ENCODE data around the gene TMEM167A. TPM values are rescaled to one million over a fixed set of nuclear protein-coding genes. Genes with fewer than 3 reads are reported as not detected.

Gene TMEM167A, protein sequence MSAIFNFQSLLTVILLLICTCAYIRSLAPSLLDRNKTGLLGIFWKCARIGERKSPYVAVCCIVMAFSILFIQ
- polyA plus RNA-seq (2013, experiment 1 of 2), result 103 TPM
- polyA plus RNA-seq (2013, experiment 2 of 2), result 99.4 TPM

DNA sequence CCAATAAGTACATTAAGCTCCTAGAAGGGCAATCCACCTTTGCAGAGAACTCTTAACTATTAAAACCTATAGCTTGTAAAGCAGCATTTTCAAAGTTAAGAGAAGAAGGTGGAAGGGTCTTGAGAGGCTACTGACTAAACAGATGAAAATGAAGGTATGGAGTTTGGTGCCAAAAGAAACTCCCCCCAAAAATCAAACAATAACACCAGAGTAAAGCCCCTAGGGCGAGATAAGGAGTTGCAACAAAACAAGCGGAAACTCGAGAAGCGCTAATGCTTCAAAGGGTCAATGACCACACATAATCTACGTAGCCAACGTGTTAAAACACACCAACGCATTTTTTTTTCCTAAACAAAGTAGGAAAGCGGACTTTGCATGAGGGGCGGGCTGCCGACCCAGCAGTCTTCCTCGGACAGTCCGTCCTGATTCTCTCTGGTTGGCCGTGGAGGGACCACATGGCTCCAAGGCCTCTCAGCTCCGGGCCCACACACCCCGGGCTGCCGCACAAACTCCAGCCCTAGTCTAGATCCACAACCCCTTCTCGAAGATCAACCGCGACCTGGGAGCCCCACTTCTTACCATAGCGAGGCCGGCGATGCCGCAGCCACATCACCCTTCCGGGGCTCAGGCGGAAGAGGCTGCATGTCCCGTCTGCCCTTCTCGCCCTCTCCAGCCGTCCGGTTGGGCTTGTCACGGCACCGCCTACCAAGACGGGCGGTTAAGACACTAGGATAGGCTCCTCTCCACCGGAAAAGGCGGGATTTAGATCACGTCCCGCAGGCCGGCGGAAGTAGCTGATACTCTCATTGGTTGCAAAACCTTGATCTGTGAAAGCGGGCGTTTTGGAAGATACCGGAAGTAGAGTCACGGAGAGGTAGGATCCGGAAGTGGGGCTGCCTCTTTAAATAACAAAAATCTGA lies at the start of gene TMEM167A, which contains the start of gene XRCC4:
TSS of gene TMEM167A (minus strand) at position 653 of the 920 bp plus-strand sequence. CDS start at position 582, 71 bp downstream.
TSS of gene XRCC4 (plus strand) at position 806 of the 920 bp plus-strand sequence. CDS start 27,373 bp downstream, outside the sequence.
- WGBS, result under 1% methylated on average over 44 of the region's 44 CpGs
- Histone ChIP-seq H3K36me3 (ENCODE audit: insufficient read depth, low read length) (0 out of 2 replicates have a peak, but pooled peaks cover 6% of the 10 kb centered on the region), H3K27ac (ENCODE audit: low read depth, low read length) (peak within 1 kb of the TSS; percentile 89), H3K27me3 (ENCODE audit: insufficient read depth, low read length) (no peaks in the 10 kb centered on the region), H3K9ac (ENCODE audit: low read depth, low read length) (peak within 1 kb of the TSS; percentile 98), H3K4me1 (ENCODE audit: insufficient read depth, low read length) (peaks cover 22% of the 10 kb centered on the region), H3K4me3 (ENCODE audit: low read length) (peak within 1 kb of the TSS; percentile 98), H3K9me3 (ENCODE audit: insufficient read depth, low read depth, low read length) (no peaks in the 10 kb centered on the region)

DNA sequence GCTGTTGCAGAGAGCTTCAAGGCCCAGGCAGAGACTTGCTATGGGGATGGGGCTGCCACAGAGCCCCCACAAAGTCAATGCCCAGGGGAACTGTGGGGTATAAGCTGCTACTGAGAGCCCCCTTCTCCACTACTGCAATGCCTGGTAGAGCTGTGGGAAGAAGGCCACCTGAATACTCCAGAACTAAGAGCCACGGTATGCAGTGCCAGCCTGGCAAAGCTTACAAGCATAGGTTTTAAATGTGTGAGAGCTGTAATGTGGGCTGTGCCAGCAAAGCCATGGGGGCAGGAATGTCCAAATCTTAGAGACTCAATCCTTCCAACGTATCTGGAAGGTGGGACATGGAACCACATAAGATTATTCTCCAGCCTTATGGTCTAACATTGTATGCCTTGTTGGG lies 49.3 kb upstream of the TMEM167A start:
- 50% methylated on average over 2 of the region's 2 CpGs for WGBS
- Histone ChIP-seq H3K27me3 (ENCODE audit: insufficient read depth, low read length) (no peaks in the 10 kb centered on the region), H3K4me1 (ENCODE audit: insufficient read depth, low read length) (no peaks in the 10 kb centered on the region), H3K4me3 (ENCODE audit: low read length) (no peak overlapping the region), H3K9ac (ENCODE audit: low read depth, low read length) (no peak overlapping the region), H3K27ac (ENCODE audit: low read depth, low read length) (no peak overlapping the region), H3K36me3 (ENCODE audit: insufficient read depth, low read length) (no peaks in the 10 kb centered on the region), H3K9me3 (ENCODE audit: insufficient read depth, low read depth, low read length) (0 out of 2 replicates have a peak, but pooled peaks cover 5% of the 10 kb centered on the region)

DNA sequence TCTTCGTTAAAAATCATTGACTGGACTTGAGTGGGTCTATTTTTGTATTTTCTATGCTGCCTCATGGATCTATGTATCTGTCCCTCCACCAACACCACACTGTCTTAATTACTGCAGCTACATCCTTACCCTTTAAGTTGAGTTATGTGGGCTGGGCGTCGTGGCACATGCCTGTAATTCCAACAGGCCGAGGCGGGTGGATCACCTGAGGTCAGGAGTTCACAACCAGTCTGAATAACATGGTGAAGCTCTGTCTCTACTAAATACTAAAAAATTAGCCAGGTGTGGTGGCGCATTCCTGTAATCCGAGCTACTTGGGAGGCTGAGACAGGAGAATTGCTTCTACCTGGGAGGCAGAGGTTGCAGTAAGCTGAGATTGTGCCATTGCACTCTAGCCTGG lies 48.4 kb upstream of the TMEM167A start:
- Histone ChIP-seq H3K4me1 (ENCODE audit: insufficient read depth, low read length) (no peaks in the 10 kb centered on the region), H3K9ac (ENCODE audit: low read depth, low read length) (no peak overlapping the region), H3K9me3 (ENCODE audit: insufficient read depth, low read depth, low read length) (0 out of 2 replicates have a peak, but pooled peaks cover 5% of the 10 kb centered on the region), H3K4me3 (ENCODE audit: low read length) (no peak overlapping the region), H3K27ac (ENCODE audit: low read depth, low read length) (no peak overlapping the region), H3K27me3 (ENCODE audit: insufficient read depth, low read length) (no peaks in the 10 kb centered on the region), H3K36me3 (ENCODE audit: insufficient read depth, low read length) (no peaks in the 10 kb centered on the region)
- 94% methylated on average over 6 of the region's 7 CpGs for WGBS

DNA sequence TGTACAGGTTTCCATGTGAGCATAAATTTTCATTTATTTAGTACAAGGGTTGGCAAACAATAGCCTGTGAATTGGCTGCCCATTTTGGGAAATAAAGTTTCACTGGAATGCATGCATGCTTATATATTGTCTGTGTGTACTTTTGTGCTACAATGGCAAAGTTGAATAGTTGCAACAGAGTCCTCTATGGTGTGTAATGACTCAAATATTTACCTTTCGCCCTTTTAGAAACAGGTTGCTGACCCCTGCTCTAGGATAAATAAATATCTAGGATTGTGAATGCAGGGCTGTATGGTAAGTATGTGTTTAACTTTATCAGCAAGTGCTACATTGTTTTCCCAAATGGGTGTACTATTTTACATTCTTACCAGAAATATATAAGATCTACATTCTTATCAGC lies 47.4 kb upstream of the TMEM167A start:
- Histone ChIP-seq H3K27me3 (ENCODE audit: insufficient read depth, low read length) (no peaks in the 10 kb centered on the region), H3K36me3 (ENCODE audit: insufficient read depth, low read length) (no peaks in the 10 kb centered on the region), H3K9ac (ENCODE audit: low read depth, low read length) (no peak overlapping the region), H3K27ac (ENCODE audit: low read depth, low read length) (no peak overlapping the region), H3K4me1 (ENCODE audit: insufficient read depth, low read length) (no peaks in the 10 kb centered on the region), H3K9me3 (ENCODE audit: insufficient read depth, low read depth, low read length) (0 out of 2 replicates have a peak, but pooled peaks cover 5% of the 10 kb centered on the region), H3K4me3 (ENCODE audit: low read length) (no peak overlapping the region)
- 100% methylated on average over 1 of the region's 1 CpG for WGBS

DNA sequence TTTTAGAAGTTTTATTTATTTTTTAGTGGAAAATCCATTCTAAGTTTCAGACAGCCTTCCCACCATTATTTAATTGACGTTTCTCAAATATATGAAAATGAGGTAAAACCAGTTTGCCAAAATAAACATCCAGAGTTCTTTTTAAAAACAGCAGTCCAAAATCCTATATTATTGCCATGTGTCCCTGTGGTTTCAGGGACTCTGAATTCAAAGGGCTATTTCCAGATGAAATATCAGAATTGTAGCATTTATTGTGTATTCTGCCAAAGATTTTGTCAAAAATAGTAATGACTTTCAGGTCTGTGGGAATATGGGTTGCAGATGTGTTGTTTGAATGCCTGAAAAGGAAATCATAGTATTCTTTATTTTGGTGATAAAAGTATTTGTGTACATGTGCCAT lies 41.8 kb upstream of the TMEM167A start:
- no peaks in the 10 kb centered on the region for H3K27me3 ChIP-seq (ENCODE audit: insufficient read depth, low read length)
- H3K4me3 ChIP-seq (ENCODE audit: low read length), result no peak overlapping the region
- no peak overlapping the region for H3K27ac ChIP-seq (ENCODE audit: low read depth, low read length)
- no peaks in the 10 kb centered on the region for H3K36me3 ChIP-seq (ENCODE audit: insufficient read depth, low read length)
- H3K4me1 ChIP-seq (ENCODE audit: insufficient read depth, low read length), result no peaks in the 10 kb centered on the region
- WGBS, result no CpG with 5 or more reads among the region's 1 CpG
- no peak overlapping the region for H3K9ac ChIP-seq (ENCODE audit: low read depth, low read length)
- peaks cover 5% of the 10 kb centered on the region; the same call in 1 of the 2 replicates for H3K9me3 ChIP-seq (ENCODE audit: insufficient read depth, low read depth, low read length)

DNA sequence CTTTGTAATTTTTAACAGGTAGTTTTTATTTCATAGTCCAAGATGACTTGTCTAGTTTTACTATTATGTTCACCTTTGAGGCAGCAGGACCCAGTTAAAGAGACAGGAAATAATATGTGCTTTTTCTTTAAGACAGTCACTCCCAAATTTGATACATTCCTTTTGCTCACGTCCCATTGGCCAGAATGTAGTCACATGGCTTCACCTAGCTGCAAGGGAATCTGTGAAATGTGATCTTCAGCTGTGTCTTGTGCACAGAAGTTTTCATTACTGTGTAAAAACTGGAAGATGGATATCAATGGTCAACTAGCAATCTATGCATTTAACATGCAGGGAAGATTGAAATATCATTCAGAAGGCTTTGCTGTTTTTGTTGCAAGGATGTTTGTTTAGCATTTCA lies 41.3 kb upstream of the TMEM167A start:
- H3K27me3 ChIP-seq (ENCODE audit: insufficient read depth, low read length), result no peaks in the 10 kb centered on the region
- no peak overlapping the region for H3K9ac ChIP-seq (ENCODE audit: low read depth, low read length)
- no peaks in the 10 kb centered on the region for H3K36me3 ChIP-seq (ENCODE audit: insufficient read depth, low read length)
- H3K4me1 ChIP-seq (ENCODE audit: insufficient read depth, low read length), result no peaks in the 10 kb centered on the region
- WGBS, result 100% methylated on average over 1 of the region's 1 CpG
- no peak overlapping the region for H3K4me3 ChIP-seq (ENCODE audit: low read length)
- no peak overlapping the region for H3K27ac ChIP-seq (ENCODE audit: low read depth, low read length)
- peaks cover 7% of the 10 kb centered on the region; the same call in 1 of the 2 replicates for H3K9me3 ChIP-seq (ENCODE audit: insufficient read depth, low read depth, low read length)

DNA sequence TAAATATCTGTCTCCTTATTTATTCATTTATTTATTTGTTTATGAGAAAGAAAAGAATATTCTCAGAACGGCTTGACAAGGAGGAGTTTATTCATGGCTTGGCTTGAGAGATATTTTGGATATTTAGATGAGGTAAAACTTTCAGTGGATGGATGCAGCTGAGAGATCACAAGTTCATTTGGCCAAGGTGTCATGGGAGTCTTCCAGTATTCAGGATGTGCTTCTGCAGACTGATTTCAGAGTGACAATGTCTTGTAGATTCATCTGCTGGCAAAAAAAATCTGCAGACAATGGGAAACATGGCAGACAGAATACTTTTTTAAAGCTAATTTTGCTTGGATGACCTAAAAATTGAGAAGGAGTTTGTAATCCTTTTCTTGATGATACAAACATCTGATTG lies 38.6 kb upstream of the TMEM167A start:
- Histone ChIP-seq H3K9ac (ENCODE audit: low read depth, low read length) (no peak overlapping the region), H3K4me3 (ENCODE audit: low read length) (no peak overlapping the region), H3K36me3 (ENCODE audit: insufficient read depth, low read length) (peaks cover 8% of the 10 kb centered on the region), H3K4me1 (ENCODE audit: insufficient read depth, low read length) (no peaks in the 10 kb centered on the region), H3K27ac (ENCODE audit: low read depth, low read length) (no peak overlapping the region), H3K27me3 (ENCODE audit: insufficient read depth, low read length) (no peaks in the 10 kb centered on the region), H3K9me3 (ENCODE audit: insufficient read depth, low read depth, low read length) (peaks cover 9% of the 10 kb centered on the region; the same call in 1 of the 2 replicates)
- WGBS, result 87% methylated on average over 1 of the region's 1 CpG

DNA sequence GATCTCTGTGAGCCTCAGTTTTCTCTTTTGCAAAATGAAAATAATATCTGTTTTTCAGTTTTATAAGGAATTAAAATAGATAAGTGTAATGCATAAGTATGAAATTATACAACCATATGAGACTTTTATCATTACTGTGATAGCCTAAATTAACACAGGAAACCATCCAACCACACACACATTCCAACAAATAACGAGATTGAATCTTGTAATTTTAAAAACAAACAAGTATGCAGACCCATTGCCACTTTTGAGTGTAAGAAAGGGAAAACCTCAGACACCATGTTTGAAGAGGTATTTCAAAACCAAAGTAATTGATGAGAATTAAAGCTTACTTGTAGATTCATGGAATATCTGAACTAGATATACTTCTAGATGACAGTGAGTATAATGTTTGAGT lies 32.2 kb upstream of the TMEM167A start:
- WGBS, result no CpG with 5 or more reads among the region's 1 CpG

DNA sequence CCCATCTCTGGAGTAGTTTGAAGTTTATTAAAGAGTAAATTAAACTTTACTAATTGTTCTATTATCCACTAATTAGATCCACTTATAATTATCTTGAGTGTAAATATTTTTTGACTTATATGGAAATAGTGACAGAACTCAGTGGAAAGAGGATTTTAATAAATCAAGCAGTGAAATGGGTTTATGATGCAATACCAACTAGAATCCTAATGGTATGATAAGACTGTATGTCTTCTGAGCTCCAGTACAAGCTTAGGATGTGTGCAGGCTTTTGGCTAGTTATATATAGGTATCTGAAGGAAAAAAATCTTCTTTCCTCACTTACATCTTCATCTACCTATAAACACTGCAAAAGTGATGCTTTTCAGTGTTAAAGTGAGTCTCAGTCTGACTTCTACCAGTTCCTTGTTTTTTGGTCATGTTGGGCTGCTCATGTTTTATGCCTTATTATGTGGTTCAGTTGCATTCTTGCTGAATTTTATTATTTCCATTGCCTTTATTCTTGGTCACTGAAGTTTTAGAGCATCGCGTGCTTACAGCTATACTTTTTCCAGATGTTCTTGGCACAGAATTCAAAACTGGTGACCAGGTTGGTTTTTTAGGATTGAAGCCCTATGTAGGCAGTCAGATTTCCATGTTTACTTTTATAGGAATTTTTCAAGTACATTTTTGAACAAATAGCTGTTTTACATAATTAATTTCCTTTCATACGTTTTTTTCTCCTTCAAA lies 30.7 kb upstream of the TMEM167A start:
- 100% methylated on average over 2 of the region's 3 CpGs for WGBS
- no peak overlapping the region for H3K9ac ChIP-seq (ENCODE audit: low read depth, low read length)
- no peak overlapping the region for H3K27ac ChIP-seq (ENCODE audit: low read depth, low read length)

More for the DNA sequence above, 32.2 kb upstream of the TMEM167A start:
- Histone ChIP-seq H3K36me3 (ENCODE audit: insufficient read depth, low read length) (peaks cover 8% of the 10 kb centered on the region), H3K27ac (ENCODE audit: low read depth, low read length) (no peak overlapping the region), H3K4me3 (ENCODE audit: low read length) (no peak overlapping the region), H3K27me3 (ENCODE audit: insufficient read depth, low read length) (no peaks in the 10 kb centered on the region), H3K9me3 (ENCODE audit: insufficient read depth, low read depth, low read length) (peaks cover 5% of the 10 kb centered on the region; the same call in 1 of the 2 replicates), H3K4me1 (ENCODE audit: insufficient read depth, low read length) (no peaks in the 10 kb centered on the region), H3K9ac (ENCODE audit: low read depth, low read length) (no peak overlapping the region)

DNA sequence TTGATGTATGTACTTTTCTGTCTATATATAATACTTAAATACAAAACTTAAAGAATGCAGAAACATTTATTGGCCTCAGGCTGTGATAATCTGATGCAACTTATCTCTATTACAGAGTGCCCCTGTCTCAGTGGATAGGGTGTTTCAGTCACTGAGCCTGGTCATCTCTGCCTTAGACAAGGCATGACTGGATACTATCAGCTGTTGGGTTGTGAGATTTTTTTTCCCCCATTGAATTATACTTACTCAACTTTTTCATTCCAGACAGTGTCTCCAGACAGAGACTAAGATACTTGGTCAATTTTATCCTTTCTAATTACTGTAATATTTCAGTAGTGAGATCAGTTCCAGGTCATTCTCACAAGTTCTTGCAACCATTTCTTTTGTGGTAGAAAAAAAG lies 26.8 kb upstream of the TMEM167A start:
- Histone ChIP-seq H3K36me3 (ENCODE audit: insufficient read depth, low read length) (no peaks in the 10 kb centered on the region), H3K9me3 (ENCODE audit: insufficient read depth, low read depth, low read length) (no peaks in the 10 kb centered on the region), H3K27ac (ENCODE audit: low read depth, low read length) (no peak overlapping the region)

More for the DNA sequence above, 30.7 kb upstream of the TMEM167A start:
- Histone ChIP-seq H3K9me3 (ENCODE audit: insufficient read depth, low read depth, low read length) (no peaks in the 10 kb centered on the region), H3K36me3 (ENCODE audit: insufficient read depth, low read length) (peaks cover 6% of the 10 kb centered on the region), H3K27me3 (ENCODE audit: insufficient read depth, low read length) (no peaks in the 10 kb centered on the region), H3K4me3 (ENCODE audit: low read length) (no peak overlapping the region), H3K4me1 (ENCODE audit: insufficient read depth, low read length) (no peaks in the 10 kb centered on the region)

More for the DNA sequence above, 26.8 kb upstream of the TMEM167A start:
- H3K27me3 ChIP-seq (ENCODE audit: insufficient read depth, low read length), result no peaks in the 10 kb centered on the region
- peaks cover 11% of the 10 kb centered on the region for H3K4me1 ChIP-seq (ENCODE audit: insufficient read depth, low read length)
- H3K4me3 ChIP-seq (ENCODE audit: low read length), result no peak overlapping the region
- H3K9ac ChIP-seq (ENCODE audit: low read depth, low read length), result no peak overlapping the region

Data from HUES64 (cell line).